GM20000 (cell line): ENCODE results near the gene FRY.

ENCODE experiments used
- DNase-seq: peaks from one replicate; pipeline ENCODE4 v3.0.0; 2012; ENCODE audit warnings: low spot score
- CTCF ChIP-seq: IDR thresholded peaks from 2 replicates; pipeline ENCODE4 v1.5.1; 2012; ENCODE audit warnings: mild to moderate bottlenecking, control low read depth; ENCODE audit errors: extremely low read depth, missing control alignments

FRY gene

GRCh38 chr13:32125751-32126150 is 94.2 kb downstream of the FRY start:
- no peak for TF ChIP-seq CTCF

GRCh38 chr13:32126278-32126677 is 94.7 kb downstream of the FRY start:
- no peak for DNase-seq
- TF ChIP-seq CTCF, result no peak

More at GRCh38 chr13:32125751-32126150, 94.2 kb downstream of the FRY start:
- no peak for DNase-seq

GRCh38 chr13:32126756-32127155 is 95.2 kb downstream of the FRY start:
- no peak for DNase-seq
- no peak for TF ChIP-seq CTCF

- no peak for DNase-seq
- TF ChIP-seq CTCF, result no peak
Observed at GRCh38 chr13:32127691-32128090, 96.1 kb downstream of the FRY start.

- no peak for TF ChIP-seq CTCF
- no peak for DNase-seq
Observed at GRCh38 chr13:32134241-32135055, 102.9 kb downstream of the FRY start.

- TF ChIP-seq CTCF, result no peak
- DNase-seq, result no peak
Observed at GRCh38 chr13:32135056-32135390, 103.4 kb downstream of the FRY start.

GRCh38 chr13:32135655-32136054 is 104.1 kb downstream of the FRY start:
- DNase-seq, result no peak
- TF ChIP-seq CTCF, result no peak
